Smooth muscle cell (in vitro differentiated cells): ENCODE results near the gene PCNX2. TPM values are rescaled to one million over a fixed set of nuclear protein-coding genes. Genes with fewer than 3 reads are reported as not detected.

Source experiments
- DNase-seq: peaks from one replicate; lab custom pipeline; 2025; ENCODE audit not compliant: unreplicated experiment; lab: John Stamatoyannopoulos, UW
- H2AFZ ChIP-seq: fragments of 200-600 bp; sonication (generic); 2 replicates; pipeline ENCODE4 v1.6.0; 2016; ENCODE audit warnings: antibody characterized with exemption, low read depth, mild to moderate bottlenecking
- H3F3A ChIP-seq: fragments of 200-600 bp; sonication (generic); 2 replicates; pipeline ENCODE4 v1.6.0; 2017; ENCODE audit warnings: antibody characterized with exemption, low read depth
- H3K27ac ChIP-seq: fragments of 200-600 bp; sonication (generic); 2 replicates; pipeline ENCODE4 v1.5.1; 2016; ENCODE audit warnings: low read depth, mild to moderate bottlenecking
- H3K27me3 ChIP-seq: fragments of 200-600 bp; sonication (generic); 2 replicates; pipeline ENCODE4 v1.6.1; 2016; ENCODE audit warnings: low read depth, mild to moderate bottlenecking
- H3K36me3 ChIP-seq: fragments of 200-600 bp; sonication (generic); 2 replicates; pipeline ENCODE4 v1.5.1; 2016; ENCODE audit warnings: low read depth
- H3K4me1 ChIP-seq: fragments of 200-600 bp; sonication (generic); 2 replicates; pipeline ENCODE4 v1.5.1; 2016; ENCODE audit warnings: low read depth
- H3K4me2 ChIP-seq: fragments of 200-600 bp; sonication (generic); 2 replicates; pipeline ENCODE4 v1.6.0; 2016; ENCODE audit warnings: mild to moderate bottlenecking
- H3K4me3 ChIP-seq: fragments of 200-600 bp; sonication (generic); 2 replicates; pipeline ENCODE4 v1.5.1; 2016; ENCODE audit warnings: mild to moderate bottlenecking
- H3K79me2 ChIP-seq: fragments of 200-600 bp; sonication (generic); 2 replicates; pipeline ENCODE4 v1.6.0; 2016; ENCODE audit warnings: low read depth, mild to moderate bottlenecking
- H3K9ac ChIP-seq: fragments of 200-600 bp; sonication (generic); 2 replicates; pipeline ENCODE4 v1.6.0; 2016; ENCODE audit warnings: low read depth
- H3K9me3 ChIP-seq: fragments of 200-600 bp; sonication (generic); replicated peaks from 2 replicates; pipeline ENCODE4 v1.5.1; 2016; ENCODE audit warnings: low read depth
- H4K20me1 ChIP-seq: fragments of 200-600 bp; sonication (generic); 2 replicates; pipeline ENCODE4 v1.6.0; 2016; ENCODE audit warnings: low read depth
- WGBS: methylation state at CpG from one replicate; pipeline ENCODE4 v1.1.7; 2016; ENCODE audit warnings: low lambda C conversion rate; 5-methylcytosine and 5-hydroxymethylcytosine counted together
- polyA plus RNA-seq: library from polyadenylated mRNA; unstranded; fragments of >200 nt; fragmentation: Nextera tagmentation; extraction: Ambion mirVana; gene quantifications from 2 replicates; pipeline ENCODE4 v1.2.1, GENCODE V29; 2016
- total RNA-seq: library from RNA; depleted of rRNA; stranded (reverse); fragments of >200 nt; gene quantifications from 2 replicates; pipeline ENCODE4 v1.2.3, GENCODE V29; 2014
- TF ChIP-seq, protein P1 (sequence below): fragments of 200-600 bp; sonication (generic); IDR thresholded peaks from 2 replicates; pipeline ENCODE4 v1.5.1; 2017; ENCODE audit warnings: borderline replicate concordance, mild to moderate bottlenecking, antibody characterized with exemption; ENCODE audit not compliant: insufficient read depth, poor library complexity, severe bottlenecking

PCNX2 gene
- total and polyA plus RNA-seq, 2 experiments from 2014 or later = 4.7 to 18.2 TPM

DNA sequence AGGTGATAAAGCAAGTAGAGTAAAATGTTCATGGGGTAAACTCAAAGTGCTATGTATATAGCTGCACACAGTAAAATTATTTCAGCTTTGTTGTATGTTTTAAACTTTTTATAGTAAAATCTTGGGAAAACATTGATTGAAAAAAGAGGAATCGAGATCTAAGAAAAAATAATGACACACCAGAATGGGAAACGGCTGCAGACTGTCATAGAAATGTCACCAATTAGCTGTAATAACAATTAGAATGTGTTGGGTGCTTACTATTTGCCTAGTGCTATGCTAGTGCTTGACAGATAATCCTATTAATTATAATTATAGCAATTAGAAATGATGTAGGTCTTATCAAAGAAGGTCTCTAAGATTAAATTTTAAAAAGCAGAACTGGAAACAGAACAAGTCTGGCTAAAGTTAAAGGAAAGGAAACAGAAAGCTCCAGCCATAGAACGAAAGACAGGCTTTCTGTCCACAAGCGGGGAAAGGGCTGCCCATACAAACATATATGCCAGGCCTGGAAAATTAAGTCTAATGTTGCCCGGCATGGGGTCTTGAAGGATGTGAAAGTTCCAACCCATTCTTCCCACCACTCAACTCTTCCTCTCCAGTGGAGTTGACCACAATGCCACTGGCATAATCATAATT is 5.0 kb downstream of the PCNX2 start:
- DNase-seq = no peak
- Histone ChIP-seq H3K4me2 (no peak overlapping the region), H3K4me1 (peaks cover 4% of the 10 kb centered on the region), H2AFZ (no peak overlapping the region), H4K20me1 (no peaks in the 10 kb centered on the region), H3F3A (peaks cover 6% of the 10 kb centered on the region), H3K79me2 (peaks cover 24% of the 10 kb centered on the region), H3K9ac (no peak overlapping the region), H3K36me3 (no peaks in the 10 kb centered on the region), H3K27ac (no peak overlapping the region), H3K4me3 (no peak overlapping the region), H3K9me3 (no peaks in the 10 kb centered on the region), H3K27me3 (no peaks in the 10 kb centered on the region)
- WGBS = 83% methylated on average over 5 of the region's 5 CpGs
- TF ChIP-seq, protein P1, sequence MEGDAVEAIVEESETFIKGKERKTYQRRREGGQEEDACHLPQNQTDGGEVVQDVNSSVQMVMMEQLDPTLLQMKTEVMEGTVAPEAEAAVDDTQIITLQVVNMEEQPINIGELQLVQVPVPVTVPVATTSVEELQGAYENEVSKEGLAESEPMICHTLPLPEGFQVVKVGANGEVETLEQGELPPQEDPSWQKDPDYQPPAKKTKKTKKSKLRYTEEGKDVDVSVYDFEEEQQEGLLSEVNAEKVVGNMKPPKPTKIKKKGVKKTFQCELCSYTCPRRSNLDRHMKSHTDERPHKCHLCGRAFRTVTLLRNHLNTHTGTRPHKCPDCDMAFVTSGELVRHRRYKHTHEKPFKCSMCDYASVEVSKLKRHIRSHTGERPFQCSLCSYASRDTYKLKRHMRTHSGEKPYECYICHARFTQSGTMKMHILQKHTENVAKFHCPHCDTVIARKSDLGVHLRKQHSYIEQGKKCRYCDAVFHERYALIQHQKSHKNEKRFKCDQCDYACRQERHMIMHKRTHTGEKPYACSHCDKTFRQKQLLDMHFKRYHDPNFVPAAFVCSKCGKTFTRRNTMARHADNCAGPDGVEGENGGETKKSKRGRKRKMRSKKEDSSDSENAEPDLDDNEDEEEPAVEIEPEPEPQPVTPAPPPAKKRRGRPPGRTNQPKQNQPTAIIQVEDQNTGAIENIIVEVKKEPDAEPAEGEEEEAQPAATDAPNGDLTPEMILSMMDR = no peak

DNA sequence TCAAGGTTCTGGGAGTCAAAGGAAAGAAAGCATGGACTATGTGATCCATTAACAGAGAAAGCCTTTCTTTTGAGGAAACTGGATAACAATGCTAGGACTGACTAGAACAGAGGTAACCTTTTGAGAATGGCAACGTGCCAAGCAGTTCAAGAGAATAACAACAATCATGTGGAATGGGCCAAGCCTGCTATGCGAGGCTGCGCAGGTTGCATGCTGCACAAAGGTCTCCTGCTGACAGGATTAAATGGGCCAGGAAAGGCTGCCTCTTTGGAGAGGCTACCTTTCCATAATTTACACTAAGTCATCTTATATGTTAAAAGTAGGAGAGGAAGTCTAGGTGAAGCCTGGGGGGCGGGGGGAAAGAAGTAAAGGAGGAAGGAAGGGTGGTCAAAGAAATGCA is 5.8 kb downstream of the PCNX2 start:
- no peak overlapping the region for H3K9ac ChIP-seq
- peaks cover 6% of the 10 kb centered on the region for H3F3A ChIP-seq
- no peaks in the 10 kb centered on the region for H3K36me3 ChIP-seq
- no peak overlapping the region for H3K4me3 ChIP-seq
- H2AFZ ChIP-seq = no peak overlapping the region
- H3K27me3 ChIP-seq = no peaks in the 10 kb centered on the region
- no peak overlapping the region for H3K4me2 ChIP-seq
- peaks cover 5% of the 10 kb centered on the region for H4K20me1 ChIP-seq
- no peaks in the 10 kb centered on the region for H3K9me3 ChIP-seq
- H3K79me2 ChIP-seq = peaks cover 24% of the 10 kb centered on the region
- DNase-seq = no peak
- 72% methylated on average over 4 of the region's 4 CpGs for WGBS
- H3K4me1 ChIP-seq = peaks cover 3% of the 10 kb centered on the region
- H3K27ac ChIP-seq = no peak overlapping the region
- TF ChIP-seq, protein P1 = no peak

DNA sequence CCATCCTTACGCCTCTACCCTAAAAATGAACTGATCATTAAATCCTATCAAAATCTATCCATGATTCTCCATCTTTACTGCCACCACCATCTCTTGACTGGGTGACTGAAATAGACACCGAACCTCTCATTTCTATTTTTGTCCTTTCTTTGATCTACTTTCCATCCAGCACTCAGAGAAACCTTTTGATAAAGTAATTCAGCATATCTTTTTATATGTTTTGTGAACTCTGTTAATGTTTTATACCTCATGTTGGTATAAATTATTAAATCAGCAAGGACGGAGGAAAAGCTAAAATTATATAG is 13.0 kb downstream of the PCNX2 start:
- H3K4me1 ChIP-seq = no peaks in the 10 kb centered on the region
- no peak overlapping the region for H3K4me3 ChIP-seq
- no peak overlapping the region for H3K9ac ChIP-seq
- H3K4me2 ChIP-seq = no peak overlapping the region
- no peak overlapping the region for H3K27ac ChIP-seq
- DNase-seq = no peak
- TF ChIP-seq, protein P1 = no peak
- H3K79me2 ChIP-seq = no peaks in the 10 kb centered on the region
- 96% methylated on average over 3 of the region's 3 CpGs for WGBS
- H4K20me1 ChIP-seq = peaks cover 20% of the 10 kb centered on the region
- no peak overlapping the region for H2AFZ ChIP-seq
- H3K27me3 ChIP-seq = no peaks in the 10 kb centered on the region
- no peaks in the 10 kb centered on the region for H3K36me3 ChIP-seq
- H3F3A ChIP-seq = no peaks in the 10 kb centered on the region
- H3K9me3 ChIP-seq = no peaks in the 10 kb centered on the region
